ENCODE measurements around the gene AMZ1.

The AMZ1 gene

GRCh38 chr7:2658941-2659340, 29.1 kb upstream of the AMZ1 start:
- FAIRE-seq (no peak), DNase-seq (ENCODE audit: insufficient read length, low spot score) (no peak)
- TF ChIP-seq POLR2A (IDR thresholded peaks at IDR 0.05; ENCODE audit: low read depth, low read length), result no peak

DNA sequence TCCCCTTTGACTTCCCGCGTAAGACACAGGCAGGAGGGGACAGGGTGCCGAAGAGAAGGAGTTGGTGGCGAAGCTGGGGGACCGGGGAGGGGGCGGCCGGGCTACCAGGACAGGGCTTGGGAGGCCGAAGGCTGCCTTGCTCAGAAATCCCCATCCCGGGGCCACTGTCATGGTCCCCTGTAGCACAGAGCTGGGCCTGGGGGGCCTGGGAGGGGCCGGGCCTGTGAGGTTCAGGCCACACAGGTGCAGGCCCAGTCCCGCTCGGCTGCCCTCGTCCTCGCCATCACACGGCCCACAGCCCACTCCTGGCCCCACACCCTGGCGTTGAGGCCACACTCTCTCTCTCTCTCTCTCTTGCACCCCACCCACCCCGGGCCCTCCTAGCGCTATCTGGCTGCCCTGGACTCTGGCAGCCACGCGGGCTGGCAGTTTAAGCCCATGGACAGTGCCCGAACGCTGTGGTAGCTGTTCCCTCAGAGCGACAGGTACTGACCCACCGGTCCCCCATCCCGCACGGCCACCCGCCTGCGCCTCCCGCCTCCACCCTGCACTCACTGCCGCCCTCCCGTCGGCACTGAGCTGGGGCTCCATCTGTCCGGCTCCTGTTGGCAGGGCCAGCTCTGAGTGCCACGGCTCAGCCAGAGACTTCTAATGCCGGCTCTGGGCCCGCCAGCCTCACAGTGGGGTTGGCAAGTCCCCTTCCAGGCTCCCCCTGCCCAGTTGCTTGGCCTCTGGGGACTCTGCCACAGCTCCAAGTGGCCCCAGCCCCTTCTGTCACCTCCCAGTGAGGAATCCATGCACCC, 28.2 kb upstream of the AMZ1 start:
- no peak for TF ChIP-seq POLR2A (IDR thresholded peaks at IDR 0.05; ENCODE audit: low read depth, low read length)
- DNase-seq (ENCODE audit: insufficient read length, low spot score), result no peak
- no peak for FAIRE-seq

- TF ChIP-seq POLR2A (IDR thresholded peaks at IDR 0.05; ENCODE audit: low read depth, low read length), result no peak
- FAIRE-seq, result no peak
- DNase-seq (ENCODE audit: insufficient read length, low spot score), result no peak
These were observed 27.5 kb upstream of the AMZ1 start for GRCh38 chr7:2660359-2661095.

GRCh38 chr7:2661096-2661449, 26.9 kb upstream of the AMZ1 start:
- no peak for TF ChIP-seq POLR2A (IDR thresholded peaks at IDR 0.05; ENCODE audit: low read depth, low read length)
- DNase-seq (ENCODE audit: insufficient read length, low spot score) (no peak), FAIRE-seq (no peak)

DNA sequence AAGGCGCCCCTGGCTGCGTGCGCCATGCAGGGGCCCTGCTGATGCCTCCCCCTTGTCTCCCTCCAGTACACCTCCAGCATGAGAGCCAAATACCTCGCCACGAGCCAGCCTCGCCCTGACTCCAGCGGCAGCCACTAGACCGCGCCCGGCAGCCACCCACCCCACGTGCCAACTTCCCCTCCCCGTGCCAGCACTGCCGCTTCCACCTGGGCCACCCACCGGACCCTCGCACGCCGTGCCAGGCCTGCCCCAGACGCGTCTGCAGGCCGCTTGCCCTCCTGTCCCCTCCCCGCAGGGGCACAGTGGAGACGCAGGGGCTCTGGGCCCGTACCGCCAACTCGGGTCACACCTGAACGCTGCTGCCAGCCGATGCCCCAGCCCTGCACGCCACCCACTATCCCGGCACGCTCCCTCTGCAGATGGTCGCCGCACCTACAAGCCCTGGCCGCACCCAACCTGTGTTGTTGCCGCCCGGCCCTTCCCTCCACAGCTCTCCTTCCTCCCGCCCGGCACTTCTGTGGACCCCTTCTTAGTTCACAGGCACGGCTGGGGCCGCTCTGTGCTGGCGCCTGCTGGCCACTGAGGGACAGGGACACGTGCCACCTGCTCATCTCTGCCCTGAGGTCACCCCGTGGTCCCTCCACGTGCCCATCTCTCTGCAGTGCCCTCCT, 26.3 kb upstream of the AMZ1 start:
- DNase-seq (ENCODE audit: insufficient read length, low spot score), result no peak
- no peak for FAIRE-seq
- no peak for TF ChIP-seq POLR2A (IDR thresholded peaks at IDR 0.05; ENCODE audit: low read depth, low read length)

- no peak for FAIRE-seq
- DNase-seq (ENCODE audit: insufficient read length, low spot score), result no peak
- TF ChIP-seq POLR2A (IDR thresholded peaks at IDR 0.05; ENCODE audit: low read depth, low read length), result no peak
These were observed 25.5 kb upstream of the AMZ1 start for GRCh38 chr7:2662273-2663120.

GRCh38 chr7:2663121-2663886, 24.7 kb upstream of the AMZ1 start:
- DNase-seq (ENCODE audit: insufficient read length, low spot score), result no peak
- no peak for TF ChIP-seq POLR2A (IDR thresholded peaks at IDR 0.05; ENCODE audit: low read depth, low read length)
- FAIRE-seq, result no peak

- FAIRE-seq (no peak), DNase-seq (ENCODE audit: insufficient read length, low spot score) (no peak)
- TF ChIP-seq POLR2A (IDR thresholded peaks at IDR 0.05; ENCODE audit: low read depth, low read length), result no peak
These were observed 24.0 kb upstream of the AMZ1 start for GRCh38 chr7:2663960-2664359.

GRCh38 chr7:2665359-2665791, 22.6 kb upstream of the AMZ1 start:
- TF ChIP-seq POLR2A (IDR thresholded peaks at IDR 0.05; ENCODE audit: low read depth, low read length), result no peak
- FAIRE-seq (no peak), DNase-seq (ENCODE audit: insufficient read length, low spot score) (no peak)

DNA sequence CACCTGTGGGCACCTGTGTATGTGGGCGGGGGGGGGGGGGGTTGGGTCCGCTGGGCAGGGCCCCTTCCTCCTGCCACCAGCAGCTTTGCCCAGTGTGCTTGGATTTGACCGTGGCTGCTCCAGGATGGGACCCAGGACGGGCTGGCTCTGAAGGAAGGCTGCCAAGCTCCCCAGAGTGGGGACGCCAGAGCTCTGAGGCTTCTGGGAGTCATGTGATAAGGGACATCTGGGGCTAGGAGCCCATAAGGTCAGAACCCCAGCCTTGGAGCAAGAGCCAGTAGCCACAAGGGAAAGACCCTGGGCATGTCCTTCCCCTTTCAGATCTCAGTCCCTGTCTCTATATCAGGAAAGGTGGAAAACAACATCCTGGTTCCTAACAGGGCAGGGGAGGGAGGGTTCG, 21.8 kb upstream of the AMZ1 start:
- TF ChIP-seq POLR2A (IDR thresholded peaks at IDR 0.05; ENCODE audit: low read depth, low read length), result no peak
- DNase-seq (ENCODE audit: insufficient read length, low spot score), result no peak
- FAIRE-seq, result no peak

DNA sequence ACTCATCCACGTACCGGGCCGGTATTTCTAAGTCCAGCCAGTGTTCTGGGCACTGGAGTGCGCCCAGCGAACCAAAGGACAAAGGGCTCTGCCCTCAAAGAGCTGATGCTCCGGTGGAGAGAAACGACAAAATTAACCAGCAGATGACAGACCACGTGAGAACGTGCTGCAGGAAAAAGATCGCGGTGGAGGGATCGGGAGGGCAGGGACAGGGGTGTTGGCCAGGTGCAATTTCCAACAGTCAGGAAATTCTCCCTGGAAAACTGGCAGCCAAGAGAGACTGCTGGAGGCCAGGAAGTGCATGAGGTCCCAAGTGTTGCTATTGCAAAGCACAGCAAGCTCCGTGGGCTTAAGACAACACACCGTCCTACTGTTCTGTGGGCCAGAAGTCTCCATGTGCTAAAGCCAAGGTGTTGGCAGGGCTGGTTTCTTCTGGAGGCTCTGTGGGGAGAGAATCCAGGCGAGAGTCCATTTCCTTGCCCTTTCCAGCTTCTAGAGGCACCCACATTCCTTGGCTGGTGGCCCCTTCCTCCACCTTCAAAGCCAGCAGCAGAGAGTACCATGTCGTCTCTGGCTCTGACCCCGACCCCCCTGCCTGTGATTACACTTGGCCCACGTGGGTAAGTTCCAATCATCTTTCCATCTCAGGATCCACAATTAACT, 21.3 kb upstream of the AMZ1 start:
- DNase-seq (ENCODE audit: insufficient read length, low spot score), result no peak
- no peak for FAIRE-seq
- TF ChIP-seq POLR2A (IDR thresholded peaks at IDR 0.05; ENCODE audit: low read depth, low read length), result no peak

- DNase-seq (ENCODE audit: insufficient read length, low spot score), result no peak
- TF ChIP-seq POLR2A (IDR thresholded peaks at IDR 0.05; ENCODE audit: low read depth, low read length), result no peak
- FAIRE-seq, result no peak
These were observed 20.2 kb upstream of the AMZ1 start for GRCh38 chr7:2667843-2668242.
